22Rv1 (cell line): ENCODE results near the gene RNH1.

Experiments used
- CTCF ChIP-seq: fragments of 450-650 bp; IDR thresholded peaks from 2 replicates; pipeline ENCODE4 v1.5.1; 2017; ENCODE audit warnings: mild to moderate bottlenecking
- ZFX ChIP-seq: fragments of 450-650 bp; IDR thresholded peaks from 2 replicates; pipeline ENCODE4 v1.6.1; 2017; ENCODE audit warnings: antibody characterized with exemption, borderline replicate concordance

DNA sequence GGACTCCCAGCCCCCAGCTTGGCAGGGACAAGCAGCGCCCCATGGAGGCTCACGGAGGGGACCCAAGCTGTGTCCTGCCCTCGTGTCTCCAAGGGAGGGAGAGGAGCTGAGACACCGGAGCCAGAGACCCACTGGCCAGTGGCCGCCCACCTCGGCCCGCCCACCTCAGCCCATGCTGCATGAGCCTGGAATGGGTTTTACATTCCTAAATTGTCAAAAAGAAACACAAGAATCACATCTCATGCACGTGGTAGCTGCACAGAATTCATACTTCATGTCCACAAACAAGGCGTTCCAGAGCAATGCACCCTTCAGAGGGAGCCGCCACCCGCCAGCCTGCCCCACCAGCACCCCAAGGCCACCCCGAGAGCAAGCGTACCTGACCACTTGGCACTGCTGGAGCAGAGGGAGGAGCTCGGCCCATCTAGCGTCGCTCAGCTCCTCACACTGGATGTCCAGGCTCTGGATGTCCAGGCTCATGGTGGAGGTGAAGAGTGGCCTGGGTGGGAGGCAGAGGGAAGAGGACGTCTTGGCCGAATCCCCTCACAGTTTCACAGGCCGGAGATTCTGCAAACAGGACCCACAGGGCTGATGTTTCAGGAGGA lies 5.3 kb downstream of the RNH1 start:
- TF ChIP-seq CTCF (no peak), ZFX (no peak)
